GM18505 (cell line): ENCODE data around the gene GARIN1A.

Experiments used
- ATAC-seq: cut with Tn5 transposase; IDR thresholded peaks from one replicate; pipeline ENCODE4 v1.9.1; 2021; ENCODE audit not compliant: unreplicated experiment
- POLR2A ChIP-seq: IDR thresholded peaks from 4 replicates; pipeline ENCODE4 v1.6.1; 2011; ENCODE audit warnings: borderline replicate concordance; ENCODE audit not compliant: insufficient read depth, insufficient read length; ENCODE audit errors: extremely low read depth

GARIN1A gene

GRCh38 chr7:128714701-128715495, 42.8 kb downstream of the GARIN1A start:
- ATAC-seq: no peak

GRCh38 chr7:128718967-128719642, 47.0 kb downstream of the GARIN1A start:
- ATAC-seq: no peak
- TF ChIP-seq POLR2A: no peak

More at GRCh38 chr7:128714701-128715495, 42.8 kb downstream of the GARIN1A start:
- no peak for TF ChIP-seq POLR2A

- TF ChIP-seq POLR2A: no peak
These were observed 49.3 kb downstream of the GARIN1A start for GRCh38 chr7:128721376-128721775.

More at GRCh38 chr7:128721376-128721775, 49.3 kb downstream of the GARIN1A start:
- ATAC-seq: no peak
